Hepatocyte (in vitro differentiated cells): ENCODE measurements around the gene TLL2. TPM values are rescaled to one million over a fixed set of nuclear protein-coding genes. Genes with fewer than 3 reads are reported as not detected.

ENCODE experiments used
- DNase-seq: peaks from one replicate; pipeline ENCODE4 v3.0.0-alpha.2; 2016; ENCODE audit warnings: low spot score
- H2AFZ ChIP-seq: fragments of 200-600 bp; sonication (generic); 2 replicates; pipeline ENCODE4 v1.6.0; 2016; ENCODE audit warnings: antibody characterized with exemption, mild to moderate bottlenecking
- H3K27ac ChIP-seq: fragments of 200-600 bp; sonication (generic); 2 replicates; pipeline ENCODE4 v1.5.1; 2016; ENCODE audit warnings: mild to moderate bottlenecking
- H3K27me3 ChIP-seq: fragments of 200-600 bp; sonication (generic); 2 replicates; pipeline ENCODE4 v1.6.1; 2016
- H3K36me3 ChIP-seq: fragments of 200-600 bp; sonication (generic); replicated peaks from 2 replicates; pipeline ENCODE4 v1.5.1; 2016; ENCODE audit warnings: low read depth; ENCODE audit not compliant: insufficient read depth
- H3K4me1 ChIP-seq: fragments of 200-600 bp; sonication (generic); 2 replicates; pipeline ENCODE4 v1.5.1; 2016; ENCODE audit warnings: mild to moderate bottlenecking, moderate library complexity; ENCODE audit not compliant: insufficient read depth
- H3K4me2 ChIP-seq: fragments of 200-600 bp; sonication (generic); 2 replicates; pipeline ENCODE4 v1.6.0; 2016
- H3K4me3 ChIP-seq: fragments of 200-600 bp; sonication (generic); 2 replicates; pipeline ENCODE4 v1.5.1; 2016; ENCODE audit warnings: mild to moderate bottlenecking
- H3K79me2 ChIP-seq: fragments of 200-600 bp; sonication (generic); 2 replicates; pipeline ENCODE4 v1.6.0; 2017; ENCODE audit warnings: mild to moderate bottlenecking
- H3K9me2 ChIP-seq: fragments of 200-600 bp; sonication (generic); replicated peaks from 2 replicates; pipeline ENCODE4 v1.6.0; 2017; ENCODE audit warnings: mild to moderate bottlenecking; ENCODE audit not compliant: insufficient read depth
- H3K9me3 ChIP-seq: fragments of 200-600 bp; sonication (generic); 2 replicates; pipeline ENCODE4 v1.5.1; 2016; ENCODE audit warnings: low read depth, mild to moderate bottlenecking
- H4K20me1 ChIP-seq: fragments of 200-600 bp; sonication (generic); 2 replicates; pipeline ENCODE4 v1.6.0; 2016; ENCODE audit warnings: mild to moderate bottlenecking; ENCODE audit not compliant: insufficient read depth, poor library complexity, severe bottlenecking
- CTCF ChIP-seq: fragments of 200-600 bp; sonication (generic); IDR thresholded peaks from 2 replicates; pipeline ENCODE4 v1.5.1; 2016; ENCODE audit warnings: antibody characterized with exemption, mild to moderate bottlenecking; ENCODE audit not compliant: poor library complexity
- EZH2 ChIP-seq: fragments of 200-600 bp; sonication (generic); IDR thresholded peaks from 2 replicates; pipeline ENCODE4 v1.6.1; 2016; ENCODE audit warnings: antibody characterized with exemption, mild to moderate bottlenecking, borderline replicate concordance
- EZH2phosphoT487 ChIP-seq: fragments of 200-600 bp; sonication (generic); IDR thresholded peaks from one replicate; pipeline ENCODE4 v1.6.1; 2018; ENCODE audit warnings: antibody characterized with exemption, mild to moderate bottlenecking, low read depth, moderate library complexity; ENCODE audit not compliant: unreplicated experiment, severe bottlenecking
- WGBS: methylation state at CpG from one replicate; pipeline ENCODE4 v1.1.6; 2016; ENCODE audit warnings: low lambda C conversion rate; ENCODE audit errors: missing lambda C conversion rate; 5-methylcytosine and 5-hydroxymethylcytosine counted together
- polyA plus RNA-seq: library from polyadenylated mRNA; unstranded; fragments of >200 nt; fragmentation: Nextera tagmentation; extraction: Ambion mirVana; gene quantifications from 2 replicates; pipeline ENCODE4 v1.2.1, GENCODE V29; 2016
- total RNA-seq: library from RNA; depleted of rRNA; stranded (reverse); fragments of >200 nt; gene quantifications from 2 replicates; pipeline ENCODE4 v1.2.3, GENCODE V29; 2014

Gene TLL2
- total and polyA plus RNA-seq, 2 experiments from 2014 or later: 0.50 to 0.76 TPM

GRCh38 chr10:96345222-96345621, 168.5 kb downstream of the TLL2 start:
- Histone ChIP-seq H3K27ac (no peak overlapping the region), H3K27me3 (no peaks in the 10 kb centered on the region), H3K9me3 (no peaks in the 10 kb centered on the region), H3K36me3 (no peaks in the 10 kb centered on the region), H3K4me2 (no peak overlapping the region), H3K79me2 (no peaks in the 10 kb centered on the region), H3K4me1 (no peaks in the 10 kb centered on the region), H2AFZ (no peak overlapping the region), H3K4me3 (no peak overlapping the region), H4K20me1 (no peaks in the 10 kb centered on the region), H3K9me2 (no peaks in the 10 kb centered on the region)
- no peak for DNase-seq
- WGBS: 60% methylated on average over 2 of the region's 2 CpGs
- TF ChIP-seq EZH2 (no peak), CTCF (no peak), EZH2phosphoT487 (no peak)

DNA sequence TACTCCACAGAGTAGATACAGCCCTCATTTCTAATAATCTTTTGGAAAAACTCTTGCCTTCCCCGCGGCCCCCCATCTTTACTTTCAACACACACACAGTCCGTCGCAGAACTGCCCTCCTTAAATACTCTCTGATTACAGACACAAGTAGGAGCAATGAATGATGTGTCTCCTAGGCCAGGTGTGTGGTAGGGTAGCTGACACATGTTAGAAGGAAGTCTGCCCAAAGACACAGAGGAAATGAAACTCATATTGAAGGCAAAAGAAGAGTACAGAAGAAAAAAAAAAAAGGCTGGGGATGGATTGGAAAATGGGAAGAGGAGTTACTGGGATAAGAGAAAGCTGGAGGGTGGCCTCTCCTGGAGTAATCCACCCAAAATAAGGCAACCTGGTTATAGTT, 169.5 kb downstream of the TLL2 start:
- H3K4me2 ChIP-seq: no peak overlapping the region
- H4K20me1 ChIP-seq: no peaks in the 10 kb centered on the region
- no peaks in the 10 kb centered on the region for H3K9me2 ChIP-seq
- H3K27me3 ChIP-seq: no peaks in the 10 kb centered on the region
- no peak overlapping the region for H3K27ac ChIP-seq
- no peaks in the 10 kb centered on the region for H3K4me1 ChIP-seq
- no peak overlapping the region for H3K4me3 ChIP-seq
- no peak overlapping the region for H2AFZ ChIP-seq
- no peaks in the 10 kb centered on the region for H3K79me2 ChIP-seq
- TF ChIP-seq EZH2phosphoT487: no peak
- TF ChIP-seq EZH2: no peak
- TF ChIP-seq CTCF: no peak
- no peak for DNase-seq
- H3K36me3 ChIP-seq: no peaks in the 10 kb centered on the region
- H3K9me3 ChIP-seq: no peaks in the 10 kb centered on the region
- WGBS: 98% methylated on average over 4 of the region's 4 CpGs

DNA sequence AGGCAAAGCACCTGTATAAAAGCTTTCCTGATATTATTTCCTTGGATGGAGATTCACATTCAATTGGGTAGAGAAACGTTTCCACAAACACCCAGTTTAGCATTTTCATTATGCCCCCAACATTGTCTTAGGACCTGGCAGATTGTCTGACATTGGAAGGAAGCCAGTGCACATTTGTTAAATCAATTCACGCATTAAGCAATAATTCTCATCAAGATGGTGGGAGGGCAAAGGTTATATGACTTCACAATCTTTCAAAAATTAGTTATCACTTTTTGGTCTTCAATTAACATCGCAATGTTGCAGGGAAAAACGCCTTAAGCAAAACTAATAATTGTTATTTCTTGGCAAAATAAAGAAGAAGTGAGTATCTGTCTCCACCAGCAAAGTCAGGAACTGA, 171.3 kb downstream of the TLL2 start:
- Histone ChIP-seq H3K4me1 (no peaks in the 10 kb centered on the region), H3K4me2 (no peak overlapping the region), H4K20me1 (no peaks in the 10 kb centered on the region), H3K27me3 (no peaks in the 10 kb centered on the region), H3K9me3 (no peaks in the 10 kb centered on the region), H3K27ac (no peak overlapping the region), H3K4me3 (no peak overlapping the region), H3K79me2 (no peaks in the 10 kb centered on the region), H3K9me2 (no peaks in the 10 kb centered on the region), H2AFZ (no peak overlapping the region), H3K36me3 (no peaks in the 10 kb centered on the region)
- TF ChIP-seq CTCF: no peak
- TF ChIP-seq EZH2phosphoT487: no peak
- TF ChIP-seq EZH2: no peak
- no peak for DNase-seq
- WGBS: 77% methylated on average over 4 of the region's 4 CpGs
